Measurements from ENCODE around the gene ARHGAP24.
"Not testable (repeated sequence)": the region's sequence is repeated elsewhere in the genome, so short reads cannot be mapped to it uniquely, and the experiment has no call there.

ARHGAP24 gene

DNA sequence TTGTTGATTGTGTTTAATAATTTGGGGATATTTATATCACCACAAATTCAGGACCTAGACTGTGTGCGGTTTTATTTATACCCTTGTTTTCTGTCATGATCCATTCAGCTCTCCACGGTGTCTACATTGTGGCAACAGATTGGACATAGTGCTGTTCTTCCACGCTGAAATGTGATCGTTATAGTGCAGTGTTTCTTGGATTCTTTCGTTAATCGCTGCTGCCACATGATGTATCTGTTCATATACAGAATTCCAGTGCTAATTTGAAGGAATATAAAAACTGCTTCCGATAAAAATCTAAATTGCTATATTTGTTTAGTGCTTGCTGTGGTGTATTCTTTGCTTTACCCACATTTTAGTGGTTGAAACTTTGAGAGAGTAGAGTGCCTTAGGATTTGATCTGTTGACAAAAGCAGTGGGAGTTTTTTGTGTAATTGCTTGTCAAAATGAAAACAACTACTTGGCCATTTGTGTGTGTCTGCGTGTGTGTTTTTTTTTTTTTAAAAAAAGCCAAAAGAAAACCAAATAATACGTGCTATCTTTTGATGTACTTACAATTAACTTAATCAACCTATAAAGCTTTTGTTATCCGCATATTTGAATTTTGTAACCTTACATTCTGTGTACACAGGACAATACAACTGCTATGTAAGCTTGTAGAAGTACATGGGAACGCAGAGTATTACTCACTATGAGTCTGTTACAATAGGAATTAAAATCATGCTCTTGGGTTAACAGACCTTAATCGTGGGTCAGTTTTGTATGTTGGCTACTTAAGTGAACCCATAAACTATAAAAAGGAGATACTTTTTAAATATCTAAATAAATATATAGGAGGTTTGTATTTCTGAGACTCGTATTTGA lies 353.3 kb downstream of the ARHGAP24 start:
- Histone ChIP-seq H3K4me3 (ENCODE audit: low read length in 2 of 2) (peak overlapping the region; percentile 42 to 53), H3K4me1 (ENCODE audit: control insufficient read depth in 2 of 2, insufficient read depth in 2 of 2, low read length in 2 of 2) (peaks cover 9 to 18% of the 10 kb centered on the region in 2 donors), H3K9ac (ENCODE audit: low read depth in 1 of 2, low read length in 2 of 2) (no peak overlapping the region), H3K27me3 (ENCODE audit: control insufficient read depth in 2 of 2, insufficient read depth in 2 of 2, low read length in 2 of 2) (no peaks in the 10 kb centered on the region), H3K27ac (ENCODE audit: low read depth in 2 of 2, low read length in 2 of 2) (peak overlapping the region in 1 of 2 donors; percentile 38), H3K9me3 (ENCODE audit: control insufficient read depth in 2 of 2, low read length in 2 of 2) (no peaks in the 10 kb centered on the region), H3K36me3 (ENCODE audit: control insufficient read depth in 2 of 2, insufficient read depth in 2 of 2, low read length in 2 of 2) (no peaks in the 10 kb centered on the region)

DNA sequence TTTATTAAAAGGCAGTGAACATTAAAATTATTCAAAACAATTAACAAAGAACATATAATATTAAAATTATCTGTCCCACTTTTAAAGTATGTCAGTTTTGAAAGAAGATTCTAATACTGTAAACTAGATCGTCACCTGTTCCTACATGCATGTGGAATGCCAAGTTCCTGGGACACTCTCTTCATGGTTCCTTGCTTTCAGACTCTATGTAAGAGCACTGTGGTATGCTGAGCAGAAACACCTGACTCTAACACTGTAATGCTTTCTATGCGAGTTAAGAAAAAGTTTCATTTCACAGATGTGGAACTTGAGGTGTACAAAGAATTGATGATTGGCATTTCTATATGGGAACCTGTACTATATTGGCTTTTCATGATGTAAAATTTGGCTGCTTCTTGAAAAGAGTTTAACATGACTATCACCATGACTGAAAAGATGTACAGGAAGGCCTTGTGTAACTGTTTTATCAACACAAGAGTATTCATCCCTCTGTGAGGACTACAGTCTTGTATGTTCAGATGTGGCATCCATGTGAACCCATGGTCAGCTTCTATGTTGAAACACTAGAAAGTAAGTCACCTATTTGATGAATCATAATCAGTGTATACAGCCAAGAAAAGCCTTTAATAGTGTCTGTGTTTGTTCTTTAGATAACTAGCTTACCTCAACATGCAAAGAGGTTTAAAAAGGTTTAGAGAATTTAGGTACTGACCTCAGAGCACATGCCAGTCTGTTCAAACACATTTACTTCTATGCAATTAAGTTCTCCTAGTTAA lies 354.5 kb downstream of the ARHGAP24 start:
- no peak overlapping the region for H3K27ac ChIP-seq (ENCODE audit: low read depth in 2 of 2, low read length in 2 of 2)
- no peaks in the 10 kb centered on the region for H3K36me3 ChIP-seq (ENCODE audit: control insufficient read depth in 2 of 2, insufficient read depth in 2 of 2, low read length in 2 of 2)
- no peak overlapping the region for H3K4me3 ChIP-seq (ENCODE audit: low read length in 2 of 2)

DNA sequence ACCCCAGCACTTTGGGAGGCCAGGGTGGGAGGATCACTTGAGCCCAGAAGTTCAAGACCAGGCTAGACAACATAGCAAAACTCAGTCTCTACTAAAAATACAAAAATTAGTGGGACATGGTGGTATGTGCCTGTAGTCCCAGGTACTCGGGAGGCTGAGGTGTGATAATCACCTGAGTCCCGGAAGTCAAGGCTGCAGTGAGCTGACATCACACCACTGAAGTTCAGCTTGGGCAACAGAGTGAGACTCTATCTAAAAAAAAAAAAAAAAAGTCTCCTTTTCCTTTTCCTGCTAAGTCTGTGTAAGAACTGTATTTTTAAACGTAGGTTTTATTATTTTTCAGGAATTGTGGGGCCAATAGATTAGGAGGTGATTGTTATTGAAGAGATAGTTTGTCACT lies 356.7 kb downstream of the ARHGAP24 start:
- H3K9me3 ChIP-seq (ENCODE audit: control insufficient read depth in 2 of 2, low read length in 2 of 2) = no peaks in the 10 kb centered on the region
- no peak overlapping the region for H3K27ac ChIP-seq (ENCODE audit: low read depth in 2 of 2, low read length in 2 of 2)
- no peaks in the 10 kb centered on the region for H3K27me3 ChIP-seq (ENCODE audit: control insufficient read depth in 2 of 2, insufficient read depth in 2 of 2, low read length in 2 of 2)
- H3K9ac ChIP-seq (ENCODE audit: low read depth in 1 of 2, low read length in 2 of 2) = no peak overlapping the region
- no peak overlapping the region for H3K4me3 ChIP-seq (ENCODE audit: low read length in 2 of 2)
- H3K36me3 ChIP-seq (ENCODE audit: control insufficient read depth in 2 of 2, insufficient read depth in 2 of 2, low read length in 2 of 2) = no peaks in the 10 kb centered on the region
- H3K4me1 ChIP-seq (ENCODE audit: control insufficient read depth in 2 of 2, insufficient read depth in 2 of 2, low read length in 2 of 2) = peaks cover 4 to 11% of the 10 kb centered on the region in 2 donors

More for the DNA sequence above, 354.5 kb downstream of the ARHGAP24 start:
- Histone ChIP-seq H3K9ac (ENCODE audit: low read depth in 1 of 2, low read length in 2 of 2) (no peak overlapping the region), H3K27me3 (ENCODE audit: control insufficient read depth in 2 of 2, insufficient read depth in 2 of 2, low read length in 2 of 2) (no peaks in the 10 kb centered on the region), H3K4me1 (ENCODE audit: control insufficient read depth in 2 of 2, insufficient read depth in 2 of 2, low read length in 2 of 2) (peaks cover 9 to 18% of the 10 kb centered on the region in 2 donors), H3K9me3 (ENCODE audit: control insufficient read depth in 2 of 2, low read length in 2 of 2) (no peaks in the 10 kb centered on the region)

DNA sequence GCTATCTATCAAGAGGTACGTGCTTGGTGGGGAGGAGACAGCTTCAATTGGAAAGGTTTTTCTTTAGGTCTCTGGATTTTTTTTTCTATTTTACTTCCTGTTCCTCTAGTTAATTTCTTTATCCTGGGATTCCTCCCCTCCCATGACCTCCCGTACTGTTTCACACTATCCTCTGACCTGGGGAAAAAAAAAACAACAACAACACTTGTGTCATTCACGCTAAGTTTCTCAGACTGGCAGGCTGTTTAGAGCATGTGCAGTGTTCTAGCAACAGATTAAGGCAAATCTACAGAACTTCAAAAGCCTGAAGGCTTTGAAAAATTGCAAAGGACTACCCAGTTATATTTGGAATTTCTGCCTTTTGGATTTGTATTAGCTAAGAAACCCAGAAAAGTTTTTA lies 358.4 kb downstream of the ARHGAP24 start:
- H3K9me3 ChIP-seq (ENCODE audit: control insufficient read depth in 2 of 2, low read length in 2 of 2) = no peaks in the 10 kb centered on the region
- no peaks in the 10 kb centered on the region for H3K27me3 ChIP-seq (ENCODE audit: control insufficient read depth in 2 of 2, insufficient read depth in 2 of 2, low read length in 2 of 2)
- H3K9ac ChIP-seq (ENCODE audit: low read depth in 1 of 2, low read length in 2 of 2) = no peak overlapping the region
- H3K36me3 ChIP-seq (ENCODE audit: control insufficient read depth in 2 of 2, insufficient read depth in 2 of 2, low read length in 2 of 2) = no peaks in the 10 kb centered on the region
- no peaks in the 10 kb centered on the region for H3K4me1 ChIP-seq (ENCODE audit: control insufficient read depth in 2 of 2, insufficient read depth in 2 of 2, low read length in 2 of 2)
- H3K4me3 ChIP-seq (ENCODE audit: low read length in 2 of 2) = no peak overlapping the region
- no peak overlapping the region for H3K27ac ChIP-seq (ENCODE audit: low read depth in 2 of 2, low read length in 2 of 2)

DNA sequence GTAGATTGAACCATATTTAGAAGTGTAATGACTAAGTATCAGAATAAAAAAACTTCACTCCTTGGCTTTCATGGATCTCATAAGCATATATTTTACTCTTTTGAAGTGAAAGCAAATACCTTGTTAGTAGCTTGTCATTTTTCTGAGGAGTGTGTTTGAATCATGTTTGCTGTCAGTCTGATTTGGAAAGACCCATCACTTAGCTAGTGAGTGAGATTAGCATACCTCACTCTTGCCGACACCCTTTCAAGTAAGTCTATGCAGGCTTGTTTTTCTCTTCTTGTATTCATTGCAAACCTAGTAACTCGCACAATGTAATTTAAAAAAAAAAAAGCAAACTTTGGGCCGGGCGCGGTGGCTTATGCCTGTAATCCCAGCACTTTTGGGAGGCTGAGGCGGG lies 360.0 kb downstream of the ARHGAP24 start:
- Histone ChIP-seq H3K27ac (ENCODE audit: low read depth in 2 of 2, low read length in 2 of 2) (no peak overlapping the region), H3K4me3 (ENCODE audit: low read length in 2 of 2) (no peak overlapping the region), H3K36me3 (ENCODE audit: control insufficient read depth in 2 of 2, insufficient read depth in 2 of 2, low read length in 2 of 2) (no peaks in the 10 kb centered on the region), H3K9ac (ENCODE audit: low read depth in 1 of 2, low read length in 2 of 2) (no peak overlapping the region), H3K27me3 (ENCODE audit: control insufficient read depth in 2 of 2, insufficient read depth in 2 of 2, low read length in 2 of 2) (no peaks in the 10 kb centered on the region), H3K9me3 (ENCODE audit: control insufficient read depth in 2 of 2, low read length in 2 of 2) (no peaks in the 10 kb centered on the region), H3K4me1 (ENCODE audit: control insufficient read depth in 2 of 2, insufficient read depth in 2 of 2, low read length in 2 of 2) (no peaks in the 10 kb centered on the region)

DNA sequence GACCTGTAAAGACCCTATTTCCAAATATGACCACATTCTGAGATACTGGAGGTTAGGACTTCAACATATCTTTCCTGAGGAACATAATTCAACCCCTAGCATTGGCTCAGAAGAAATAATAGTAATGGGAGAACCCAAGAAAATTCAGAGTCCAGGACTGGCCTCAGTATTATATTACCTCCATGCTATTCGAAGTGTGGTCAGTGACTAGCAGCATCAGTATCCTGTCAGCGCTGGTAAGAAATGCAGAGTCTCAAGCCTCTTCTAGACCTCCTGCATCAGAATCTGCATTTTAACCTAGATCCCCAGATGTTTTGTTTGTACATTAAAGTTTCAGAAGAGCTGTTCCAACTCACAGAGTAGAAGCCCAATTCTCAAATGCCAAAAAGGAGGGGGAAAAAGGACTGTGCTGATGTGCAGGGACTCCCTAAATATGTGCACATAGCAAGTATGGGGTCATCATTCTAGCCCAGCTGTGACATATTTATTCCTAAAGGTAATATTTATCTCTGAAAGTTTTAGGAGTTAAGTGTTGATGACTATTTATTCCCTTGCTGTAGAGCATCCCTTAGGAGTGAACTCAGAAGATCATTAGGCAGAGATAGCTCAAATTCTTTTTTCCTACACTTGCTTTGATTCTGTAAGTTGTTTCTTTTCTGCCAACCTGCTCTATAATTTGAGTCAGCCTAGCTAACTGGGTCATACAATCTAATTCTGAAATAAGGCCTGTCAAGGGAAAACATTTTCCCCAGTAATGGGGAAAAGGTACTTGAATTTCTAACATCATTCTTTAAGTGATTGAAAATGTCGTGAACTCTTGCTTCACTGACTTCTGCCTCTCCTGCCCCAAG lies 361.9 kb downstream of the ARHGAP24 start:
- Histone ChIP-seq H3K4me3 (ENCODE audit: low read length in 2 of 2) (no peak overlapping the region), H3K36me3 (ENCODE audit: control insufficient read depth in 2 of 2, insufficient read depth in 2 of 2, low read length in 2 of 2) (no peaks in the 10 kb centered on the region), H3K4me1 (ENCODE audit: control insufficient read depth in 2 of 2, insufficient read depth in 2 of 2, low read length in 2 of 2) (no peaks in the 10 kb centered on the region), H3K9ac (ENCODE audit: low read depth in 1 of 2, low read length in 2 of 2) (no peak overlapping the region), H3K27me3 (ENCODE audit: control insufficient read depth in 2 of 2, insufficient read depth in 2 of 2, low read length in 2 of 2) (no peaks in the 10 kb centered on the region), H3K27ac (ENCODE audit: low read depth in 2 of 2, low read length in 2 of 2) (no peak overlapping the region), H3K9me3 (ENCODE audit: control insufficient read depth in 2 of 2, low read length in 2 of 2) (no peaks in the 10 kb centered on the region)

DNA sequence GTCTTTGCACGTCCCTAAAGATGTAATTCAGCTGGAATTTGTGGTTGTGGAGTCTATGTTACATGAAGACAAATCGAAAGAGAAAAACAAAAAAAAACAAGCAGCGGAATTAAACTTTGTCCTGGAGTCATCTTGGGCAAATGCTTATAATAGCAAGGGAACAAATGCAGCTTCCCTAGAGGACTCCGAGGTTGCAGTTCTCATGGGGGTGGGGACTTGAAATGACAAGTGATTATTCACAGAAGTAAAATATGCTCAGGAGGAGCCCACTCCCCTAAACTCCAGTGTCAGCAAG lies 362.4 kb downstream of the ARHGAP24 start:
- Histone ChIP-seq H3K9ac (ENCODE audit: low read depth in 1 of 2, low read length in 2 of 2) (no peak overlapping the region), H3K4me1 (ENCODE audit: control insufficient read depth in 2 of 2, insufficient read depth in 2 of 2, low read length in 2 of 2) (peaks cover 0 to 4% of the 10 kb centered on the region in 2 donors), H3K36me3 (ENCODE audit: control insufficient read depth in 2 of 2, insufficient read depth in 2 of 2, low read length in 2 of 2) (no peaks in the 10 kb centered on the region), H3K4me3 (ENCODE audit: low read length in 2 of 2) (no peak overlapping the region), H3K27me3 (ENCODE audit: control insufficient read depth in 2 of 2, insufficient read depth in 2 of 2, low read length in 2 of 2) (no peaks in the 10 kb centered on the region), H3K9me3 (ENCODE audit: control insufficient read depth in 2 of 2, low read length in 2 of 2) (no peaks in the 10 kb centered on the region), H3K27ac (ENCODE audit: low read depth in 2 of 2, low read length in 2 of 2) (no peak overlapping the region)

DNA sequence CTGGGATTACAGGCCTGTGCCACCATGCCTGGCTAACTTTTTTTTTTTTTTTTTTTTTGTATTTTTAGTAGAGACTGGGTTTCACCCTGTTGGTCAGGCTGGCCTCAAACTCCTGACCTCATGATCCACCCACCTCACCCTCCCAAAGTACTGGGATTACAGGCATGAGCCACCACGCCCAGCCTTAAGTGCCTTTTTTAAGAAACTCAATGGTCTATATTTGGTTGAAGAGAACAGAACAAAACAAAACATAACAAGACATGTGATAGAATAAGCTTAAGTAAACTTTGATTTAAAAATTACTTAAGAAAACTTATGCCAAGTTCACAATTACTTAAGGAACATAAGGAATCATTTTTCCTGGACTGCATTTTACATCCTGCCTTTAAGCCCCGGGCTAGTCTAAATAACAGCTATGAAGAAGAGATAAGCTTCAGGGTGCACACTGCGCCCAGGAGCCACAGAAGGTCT lies 365.1 kb downstream of the ARHGAP24 start:
- peak overlapping the region in 1 of 2 donors; percentile 29 for H3K27ac ChIP-seq (ENCODE audit: low read depth in 2 of 2, low read length in 2 of 2)

DNA sequence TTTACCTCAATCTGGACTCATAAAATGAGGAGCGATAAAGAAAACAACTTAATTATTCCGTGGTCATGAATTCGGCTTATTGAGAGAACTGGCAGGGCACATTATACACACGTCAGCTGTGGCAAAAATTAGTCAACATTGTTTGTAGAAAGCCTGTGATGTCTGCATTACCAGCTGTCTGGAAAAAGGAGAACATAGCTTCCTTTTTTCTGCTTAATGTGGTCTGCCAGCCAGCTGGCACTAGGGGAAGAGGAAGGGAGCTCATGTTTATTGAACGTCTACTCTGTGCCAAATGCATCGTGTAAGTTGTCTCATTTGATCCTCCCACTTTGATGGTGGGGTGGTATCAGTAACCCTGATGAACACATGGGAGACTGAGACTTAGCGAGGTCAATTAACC lies 367.6 kb downstream of the ARHGAP24 start:
- no peaks in the 10 kb centered on the region for H3K27me3 ChIP-seq (ENCODE audit: control insufficient read depth in 2 of 2, insufficient read depth in 2 of 2, low read length in 2 of 2)
- H3K27ac ChIP-seq (ENCODE audit: low read depth in 2 of 2, low read length in 2 of 2) = no peak overlapping the region
- peak overlapping the region in 1 of 2 donors; percentile 7 for H3K9ac ChIP-seq (ENCODE audit: low read depth in 1 of 2, low read length in 2 of 2)
- H3K4me3 ChIP-seq (ENCODE audit: low read length in 2 of 2) = no peak overlapping the region
- no peaks in the 10 kb centered on the region for H3K9me3 ChIP-seq (ENCODE audit: control insufficient read depth in 2 of 2, low read length in 2 of 2)
- H3K36me3 ChIP-seq (ENCODE audit: control insufficient read depth in 2 of 2, insufficient read depth in 2 of 2, low read length in 2 of 2) = no peaks in the 10 kb centered on the region
- peaks cover 0 to 5% of the 10 kb centered on the region in 2 donors for H3K4me1 ChIP-seq (ENCODE audit: control insufficient read depth in 2 of 2, insufficient read depth in 2 of 2, low read length in 2 of 2)

More for the DNA sequence above, 365.1 kb downstream of the ARHGAP24 start:
- not testable (repeated sequence) for H3K27me3 ChIP-seq (ENCODE audit: control insufficient read depth in 2 of 2, insufficient read depth in 2 of 2, low read length in 2 of 2); H3K4me3 ChIP-seq (ENCODE audit: low read length in 2 of 2); H3K4me1 ChIP-seq (ENCODE audit: control insufficient read depth in 2 of 2, insufficient read depth in 2 of 2, low read length in 2 of 2); H3K9ac ChIP-seq (ENCODE audit: low read depth in 1 of 2, low read length in 2 of 2); H3K36me3 ChIP-seq (ENCODE audit: control insufficient read depth in 2 of 2, insufficient read depth in 2 of 2, low read length in 2 of 2); H3K9me3 ChIP-seq (ENCODE audit: control insufficient read depth in 2 of 2, low read length in 2 of 2)

Data from mucosa of rectum (tissue), 2 donors.